Suprapubic skin (tissue), 4 donors: Measurements from ENCODE around the gene PHF21A. TPM values are rescaled to one million over a fixed set of nuclear protein-coding genes. Genes with fewer than 3 reads are reported as not detected.

Experiments
- DNase-seq, 2 donors: peaks; one replicate each; pipeline ENCODE4 v3.0.0-alpha.2; 2019; ENCODE audit warnings: low spot score in 2 of 2
- H3K27ac ChIP-seq: fragments of 200-600 bp; sonication (generic); one replicate; pipeline ENCODE4 v1.5.1; 2019
- H3K27me3 ChIP-seq: fragments of 200-600 bp; sonication (generic); one replicate; pipeline ENCODE4 v1.5.1; 2019
- H3K36me3 ChIP-seq: fragments of 200-600 bp; sonication (generic); one replicate; pipeline ENCODE4 v1.5.1; 2019
- H3K4me1 ChIP-seq: fragments of 200-600 bp; sonication (generic); one replicate; pipeline ENCODE4 v1.5.1; 2019
- H3K4me3 ChIP-seq: fragments of 200-600 bp; sonication (generic); one replicate; pipeline ENCODE4 v1.5.1; 2019; ENCODE audit warnings: mild to moderate bottlenecking
- H3K9me3 ChIP-seq: fragments of 200-600 bp; sonication (generic); one replicate; pipeline ENCODE4 v1.5.1; 2019
- EP300 ChIP-seq: sonication (generic); formaldehyde crosslinking; IDR thresholded peaks from one replicate; pipeline ENCODE4 v1.6.1; 2017; ENCODE audit warnings: antibody characterized with exemption
- POLR2A ChIP-seq, 2 donors: fragments of 450-650 bp; IDR thresholded peaks; one replicate each; pipeline ENCODE4 v1.6.1; 2017; ENCODE audit warnings: antibody characterized with exemption in 2 of 2, mild to moderate bottlenecking in 2 of 2, moderate library complexity in 2 of 2
- POLR2AphosphoS5 ChIP-seq, 3 donors: sonication (generic); formaldehyde crosslinking; IDR thresholded peaks; one replicate each; pipeline ENCODE4 v1.6.1; 2017; ENCODE audit warnings: antibody characterized with exemption in 3 of 3
- WGBS: methylation state at CpG from one replicate; pipeline ENCODE4 v1.1.5; 2018; 5-methylcytosine and 5-hydroxymethylcytosine counted together
- total RNA-seq, 4 donors: library from RNA; depleted of rRNA; stranded (reverse); fragments of >200 nt; gene quantifications; one replicate each; pipeline ENCODE4 v1.1.0, GENCODE V29; 2016
- TF ChIP-seq, protein P1 (sequence below), 2 donors: fragments of 200-600 bp in 1 of 2; fragments of 450-650 bp in 1 of 2; sonication (generic) in 1 of 2; IDR thresholded peaks; one replicate each; pipeline ENCODE4 v1.5.1; 2016 to 2019; ENCODE audit warnings: antibody characterized with exemption in 2 of 2, mild to moderate bottlenecking in 1 of 2, moderate library complexity in 1 of 2

The PHF21A gene
- total RNA-seq, 4 donors from 2014 or later, result 15.1 to 89.2 (median 26.6) TPM

DNA sequence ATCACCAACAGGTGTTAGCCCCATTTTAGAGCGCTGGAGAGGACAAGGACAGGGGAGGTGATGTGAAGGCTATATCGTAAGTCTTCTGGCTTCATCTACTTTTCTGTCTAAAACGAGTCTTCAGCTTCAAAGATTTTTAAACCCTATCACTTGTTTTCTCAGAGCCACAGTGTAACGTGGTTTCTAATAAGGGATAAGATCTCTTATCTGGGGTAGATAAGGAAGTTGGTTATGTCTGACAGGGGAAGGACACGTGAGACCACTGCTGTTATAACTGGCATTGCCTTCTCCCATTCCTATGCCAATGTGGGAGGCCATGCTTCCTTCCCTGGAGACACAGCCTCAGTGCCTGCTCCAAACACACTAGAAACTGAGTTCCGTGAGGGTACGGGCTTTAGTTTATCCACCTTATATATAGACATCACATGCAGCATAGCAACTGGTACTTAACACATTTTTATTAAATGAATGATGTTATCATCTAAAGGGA is 159.5 kb downstream of the PHF21A start:
- peaks cover 30% of the 10 kb centered on the region for H3K36me3 ChIP-seq
- H3K4me1 ChIP-seq, result peaks cover 12% of the 10 kb centered on the region
- H3K27ac ChIP-seq, result no peak overlapping the region
- H3K4me3 ChIP-seq, result no peak overlapping the region
- H3K27me3 ChIP-seq, result no peaks in the 10 kb centered on the region
- TF ChIP-seq POLR2A (IDR thresholded peaks at IDR 0.05), result no peak
- no peak for DNase-seq
- H3K9me3 ChIP-seq, result no peaks in the 10 kb centered on the region
- WGBS, result 90% methylated on average over 7 of the region's 7 CpGs

DNA sequence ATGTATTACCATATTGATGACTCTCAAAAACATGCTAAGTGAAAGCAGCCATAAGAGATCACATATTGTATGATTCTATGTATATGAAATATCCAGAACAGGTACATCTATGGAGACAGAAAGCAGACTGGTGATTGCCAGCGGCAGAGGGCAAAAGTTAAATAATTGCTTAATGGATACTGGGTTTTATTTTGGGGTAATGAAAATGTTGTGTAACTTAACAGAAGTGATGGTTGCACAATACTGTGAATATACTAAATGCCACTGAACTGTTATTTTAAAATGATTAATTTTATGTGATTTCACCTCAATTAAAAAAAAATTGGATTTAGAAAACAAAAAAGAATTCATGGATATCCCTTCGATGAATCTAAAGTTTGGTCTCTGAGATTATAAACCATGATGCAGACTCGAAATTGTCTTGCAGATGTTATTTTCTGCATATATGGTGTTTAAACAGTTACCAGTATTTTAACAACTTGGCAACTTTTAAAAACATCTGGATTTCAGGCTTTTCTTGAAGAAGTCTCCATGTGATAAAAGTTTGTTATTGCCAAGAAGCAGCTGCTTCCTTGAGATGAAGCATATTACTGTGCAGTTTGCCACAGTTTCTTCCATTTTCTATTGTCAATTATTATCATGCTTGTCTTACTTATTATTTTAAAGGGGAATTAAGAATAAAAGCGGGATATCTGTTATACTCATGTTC is 160.7 kb downstream of the PHF21A start:
- Histone ChIP-seq H3K27ac (peak overlapping the region; percentile 69), H3K4me1 (peaks cover 12% of the 10 kb centered on the region), H3K27me3 (no peaks in the 10 kb centered on the region), H3K4me3 (no peak overlapping the region), H3K9me3 (no peaks in the 10 kb centered on the region), H3K36me3 (peaks cover 21% of the 10 kb centered on the region)
- TF ChIP-seq EP300 (no peak), POLR2A (IDR thresholded peaks at IDR 0.05) (no peak), POLR2AphosphoS5 (IDR thresholded peaks at IDR 0.05) (no peak)
- TF ChIP-seq, protein P1, sequence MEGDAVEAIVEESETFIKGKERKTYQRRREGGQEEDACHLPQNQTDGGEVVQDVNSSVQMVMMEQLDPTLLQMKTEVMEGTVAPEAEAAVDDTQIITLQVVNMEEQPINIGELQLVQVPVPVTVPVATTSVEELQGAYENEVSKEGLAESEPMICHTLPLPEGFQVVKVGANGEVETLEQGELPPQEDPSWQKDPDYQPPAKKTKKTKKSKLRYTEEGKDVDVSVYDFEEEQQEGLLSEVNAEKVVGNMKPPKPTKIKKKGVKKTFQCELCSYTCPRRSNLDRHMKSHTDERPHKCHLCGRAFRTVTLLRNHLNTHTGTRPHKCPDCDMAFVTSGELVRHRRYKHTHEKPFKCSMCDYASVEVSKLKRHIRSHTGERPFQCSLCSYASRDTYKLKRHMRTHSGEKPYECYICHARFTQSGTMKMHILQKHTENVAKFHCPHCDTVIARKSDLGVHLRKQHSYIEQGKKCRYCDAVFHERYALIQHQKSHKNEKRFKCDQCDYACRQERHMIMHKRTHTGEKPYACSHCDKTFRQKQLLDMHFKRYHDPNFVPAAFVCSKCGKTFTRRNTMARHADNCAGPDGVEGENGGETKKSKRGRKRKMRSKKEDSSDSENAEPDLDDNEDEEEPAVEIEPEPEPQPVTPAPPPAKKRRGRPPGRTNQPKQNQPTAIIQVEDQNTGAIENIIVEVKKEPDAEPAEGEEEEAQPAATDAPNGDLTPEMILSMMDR (IDR thresholded peaks at IDR 0.05), result no peak
- no peak for DNase-seq
- WGBS, result 67% methylated on average over 4 of the region's 4 CpGs

DNA sequence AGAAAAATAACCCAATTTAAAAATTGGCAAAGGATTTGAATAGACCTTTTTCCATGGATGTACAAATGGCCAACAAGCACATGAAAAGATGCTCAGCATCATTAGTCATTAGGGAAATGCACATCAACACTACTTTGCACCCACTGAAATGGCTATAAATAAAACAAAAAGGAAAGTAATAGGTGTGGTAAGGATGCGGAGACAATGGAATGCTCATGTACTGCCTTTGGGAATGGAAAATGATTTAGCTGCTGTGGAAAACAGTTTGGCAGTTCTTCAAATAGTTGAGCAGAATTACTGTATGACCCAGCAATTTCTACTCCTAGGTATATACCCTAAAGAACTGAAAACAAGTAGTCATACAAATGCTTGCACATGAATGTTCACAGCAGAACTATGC is 161.4 kb downstream of the PHF21A start:
- no peak overlapping the region for H3K27ac ChIP-seq
- WGBS, result 71% methylated on average over 1 of the region's 1 CpG
- H3K4me1 ChIP-seq, result peaks cover 7% of the 10 kb centered on the region
- no peaks in the 10 kb centered on the region for H3K27me3 ChIP-seq
- TF ChIP-seq EP300, result no peak
- no peak for TF ChIP-seq POLR2AphosphoS5 (IDR thresholded peaks at IDR 0.05)
- H3K36me3 ChIP-seq, result peaks cover 14% of the 10 kb centered on the region
- H3K4me3 ChIP-seq, result no peak overlapping the region
- DNase-seq, result no peak
- H3K9me3 ChIP-seq, result no peaks in the 10 kb centered on the region

DNA sequence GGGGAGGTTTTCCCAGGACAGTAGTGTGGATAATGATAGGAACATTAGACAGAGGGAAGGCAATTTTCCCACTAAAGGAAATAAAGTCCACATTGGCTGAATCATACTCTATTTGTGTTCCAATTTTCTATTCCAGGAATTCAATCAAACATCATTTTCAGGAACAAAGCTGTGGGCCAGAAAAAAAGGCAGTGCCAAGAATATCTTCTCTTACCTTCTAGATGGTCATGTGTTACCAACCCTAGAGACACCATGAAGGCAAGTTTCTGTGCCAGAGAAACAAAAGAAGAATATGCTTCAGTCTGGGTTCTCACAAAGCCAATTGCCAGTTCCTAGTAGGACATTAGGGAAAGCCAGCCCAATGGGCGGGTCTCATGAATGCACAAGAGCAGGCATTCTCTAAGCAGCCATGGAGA is 171.3 kb downstream of the PHF21A start:
- Histone ChIP-seq H3K27me3 (no peaks in the 10 kb centered on the region), H3K36me3 (peaks cover 67% of the 10 kb centered on the region), H3K27ac (no peak overlapping the region), H3K4me1 (no peaks in the 10 kb centered on the region), H3K4me3 (no peak overlapping the region), H3K9me3 (no peaks in the 10 kb centered on the region)
- no peak for DNase-seq
- TF ChIP-seq, protein P1 (IDR thresholded peaks at IDR 0.05), result no peak
- TF ChIP-seq EP300, result no peak
- no peak for TF ChIP-seq POLR2A (IDR thresholded peaks at IDR 0.05)
- TF ChIP-seq POLR2AphosphoS5 (IDR thresholded peaks at IDR 0.05), result no peak
- 93% methylated on average over 1 of the region's 1 CpG for WGBS

DNA sequence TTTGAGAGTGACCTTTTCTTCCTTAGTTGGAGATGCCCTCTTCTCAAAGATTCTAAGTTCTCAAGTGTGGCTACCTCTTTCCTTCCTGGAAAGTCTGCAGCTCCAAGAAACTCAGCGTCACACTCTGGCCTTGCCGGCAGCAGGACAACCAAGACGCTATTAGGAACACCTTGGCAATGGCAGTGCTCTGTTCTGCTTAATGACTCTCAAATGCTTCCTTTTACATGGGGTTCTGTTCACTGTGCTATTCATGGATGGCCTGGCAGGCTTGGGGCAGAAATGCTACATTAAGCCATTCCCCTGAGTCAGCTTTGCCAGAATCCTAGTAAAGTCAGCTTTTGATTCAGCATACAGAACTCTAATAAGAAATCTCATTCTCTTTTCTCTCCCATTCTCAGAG is 172.9 kb downstream of the PHF21A start:
- H3K36me3 ChIP-seq, result peaks cover 76% of the 10 kb centered on the region
- TF ChIP-seq POLR2AphosphoS5 (IDR thresholded peaks at IDR 0.05) (no peak), EP300 (no peak), POLR2A (IDR thresholded peaks at IDR 0.05) (no peak)
- TF ChIP-seq, protein P1 (IDR thresholded peaks at IDR 0.05), result no peak

DNA sequence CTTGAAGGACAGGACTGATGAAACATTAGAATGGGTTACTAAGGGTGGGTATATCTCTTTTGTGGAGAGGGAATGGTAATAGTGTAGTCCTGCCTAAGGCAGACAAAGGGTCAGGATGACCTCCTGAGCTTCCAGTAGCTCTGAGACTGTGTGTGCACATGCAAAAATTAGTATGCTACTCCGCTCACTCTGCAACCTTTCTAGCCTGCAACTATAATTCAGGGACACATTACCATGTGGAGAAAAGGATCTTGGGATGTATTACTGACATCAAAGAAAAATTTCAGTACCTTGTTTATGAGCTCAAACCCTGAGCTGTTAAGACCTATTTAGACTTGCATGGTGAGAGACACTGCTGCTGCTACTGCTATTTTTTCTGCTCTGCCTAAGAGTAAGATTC is 173.4 kb downstream of the PHF21A start:
- no peak overlapping the region for H3K27ac ChIP-seq
- H3K9me3 ChIP-seq, result no peaks in the 10 kb centered on the region
- TF ChIP-seq EP300, result no peak
- no peak for TF ChIP-seq POLR2A (IDR thresholded peaks at IDR 0.05)
- TF ChIP-seq POLR2AphosphoS5 (IDR thresholded peaks at IDR 0.05), result no peak
- TF ChIP-seq, protein P1 (IDR thresholded peaks at IDR 0.05), result no peak
- WGBS, result 86% methylated on average over 1 of the region's 1 CpG
- H3K4me1 ChIP-seq, result no peaks in the 10 kb centered on the region
- H3K36me3 ChIP-seq, result peaks cover 80% of the 10 kb centered on the region
- H3K27me3 ChIP-seq, result no peaks in the 10 kb centered on the region
- no peak for DNase-seq
- H3K4me3 ChIP-seq, result no peak overlapping the region

More for the DNA sequence above, 172.9 kb downstream of the PHF21A start:
- Histone ChIP-seq H3K4me3 (no peak overlapping the region), H3K27me3 (no peaks in the 10 kb centered on the region), H3K4me1 (no peaks in the 10 kb centered on the region), H3K9me3 (no peaks in the 10 kb centered on the region), H3K27ac (no peak overlapping the region)
- DNase-seq, result no peak
- 90% methylated on average over 3 of the region's 3 CpGs for WGBS
